ENCODE measurements around the gene EIF3F.

Gene EIF3F, protein sequence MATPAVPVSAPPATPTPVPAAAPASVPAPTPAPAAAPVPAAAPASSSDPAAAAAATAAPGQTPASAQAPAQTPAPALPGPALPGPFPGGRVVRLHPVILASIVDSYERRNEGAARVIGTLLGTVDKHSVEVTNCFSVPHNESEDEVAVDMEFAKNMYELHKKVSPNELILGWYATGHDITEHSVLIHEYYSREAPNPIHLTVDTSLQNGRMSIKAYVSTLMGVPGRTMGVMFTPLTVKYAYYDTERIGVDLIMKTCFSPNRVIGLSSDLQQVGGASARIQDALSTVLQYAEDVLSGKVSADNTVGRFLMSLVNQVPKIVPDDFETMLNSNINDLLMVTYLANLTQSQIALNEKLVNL

DNA sequence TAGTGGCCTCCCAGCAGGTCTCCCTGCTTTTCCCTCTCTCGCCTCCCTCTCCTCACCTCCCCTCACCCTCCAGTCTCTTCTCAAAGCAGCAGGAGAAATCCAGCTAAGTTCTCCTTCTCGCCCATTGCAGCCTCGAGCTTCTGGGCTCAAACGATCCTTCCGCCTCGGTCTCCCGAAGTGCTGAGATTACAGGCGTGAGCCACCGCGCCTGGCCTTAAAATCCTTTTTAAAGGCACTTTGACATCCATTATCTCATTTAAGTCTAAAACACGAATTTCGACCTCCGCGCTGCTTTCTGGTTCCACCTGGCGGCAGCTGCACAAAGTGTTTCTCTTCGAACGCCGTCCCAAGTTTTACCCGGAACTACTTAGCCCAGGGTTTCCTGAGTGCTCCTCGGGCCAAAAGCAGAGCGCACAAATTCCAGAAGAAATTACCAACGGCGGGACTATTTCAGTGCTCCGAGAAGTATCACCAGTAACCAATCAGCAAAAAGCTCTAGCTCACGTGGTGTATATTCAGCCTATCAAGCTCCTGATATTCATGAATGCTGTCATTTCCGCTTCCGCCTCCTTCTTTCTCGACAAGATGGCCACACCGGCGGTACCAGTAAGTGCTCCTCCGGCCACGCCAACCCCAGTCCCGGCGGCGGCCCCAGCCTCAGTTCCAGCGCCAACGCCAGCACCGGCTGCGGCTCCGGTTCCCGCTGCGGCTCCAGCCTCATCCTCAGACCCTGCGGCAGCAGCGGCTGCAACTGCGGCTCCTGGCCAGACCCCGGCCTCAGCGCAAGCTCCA lies at the start of gene EIF3F:
TSS of gene EIF3F (plus strand) at position 570 of the 792 bp plus-strand sequence. CDS start at position 586, 16 bp downstream.
- DNase-seq (ENCODE audit: low read depth in 3 of 3, low spot score in 1 of 3), result peak; percentile 68 to 86 (median 82)

DNA sequence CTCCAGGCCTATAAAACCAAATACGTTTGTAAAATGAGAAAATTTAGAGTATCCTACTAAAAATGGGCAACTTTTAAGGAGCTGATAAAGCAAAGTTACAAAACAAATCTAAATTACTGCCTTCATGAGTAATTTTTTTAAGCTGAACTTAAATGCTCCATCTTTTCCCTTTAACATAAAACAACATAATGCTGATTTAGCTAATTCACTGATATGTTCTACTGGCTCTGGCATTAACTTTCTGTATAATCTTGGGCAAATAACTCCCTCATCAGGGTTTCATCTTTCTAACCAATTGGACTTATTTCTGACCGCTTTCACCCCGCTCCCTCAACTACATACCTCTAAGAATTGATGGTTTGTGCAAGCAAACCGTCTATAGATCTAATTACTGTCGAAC lies 46.0 kb upstream of the EIF3F start:
- no peak for DNase-seq (ENCODE audit: low read depth in 3 of 3, low spot score in 1 of 3)

DNA sequence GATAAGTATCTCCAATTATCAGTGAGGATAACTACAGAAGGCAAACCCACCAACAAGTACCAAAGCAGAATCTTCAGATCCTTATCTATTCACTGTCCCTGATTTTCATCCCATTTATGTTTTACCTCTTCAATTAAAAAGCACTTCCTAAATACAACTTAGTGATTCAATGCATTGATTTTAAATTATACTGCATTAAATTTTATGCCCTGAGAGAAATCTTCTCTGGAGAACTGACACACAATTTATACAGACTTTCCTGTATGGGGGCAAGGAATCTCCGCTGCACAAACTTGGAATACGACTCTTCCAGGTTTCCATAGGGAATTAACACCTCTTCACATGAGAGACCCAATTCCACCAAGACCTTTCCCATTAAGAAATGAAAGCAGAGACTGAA lies 45.5 kb upstream of the EIF3F start, which contains the start of gene OR10A3:
TSS of gene OR10A3 (minus strand) at position 101 of the 400 bp plus-strand sequence. CDS start 2,188 bp downstream, outside the sequence.
- no peak for DNase-seq (ENCODE audit: low read depth in 3 of 3, low spot score in 1 of 3)

DNA sequence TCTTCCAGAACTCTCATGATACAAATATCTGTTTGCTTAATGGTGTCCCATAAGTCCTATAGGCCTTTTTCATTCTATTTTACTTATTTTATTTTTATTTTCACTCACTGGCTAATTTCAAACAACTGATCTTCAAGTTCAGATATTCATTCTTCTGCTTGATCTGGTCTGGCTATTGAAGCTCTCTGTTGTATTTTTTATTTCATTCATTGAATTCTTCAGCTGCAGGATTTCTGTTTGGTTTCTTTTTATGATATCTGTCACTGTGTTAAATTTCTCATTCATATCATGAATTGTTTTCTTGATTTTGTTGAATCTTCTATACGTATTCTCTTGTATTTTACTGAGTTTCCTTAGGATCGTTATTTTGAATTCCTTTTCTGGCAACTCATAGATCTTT lies 43.0 kb upstream of the EIF3F start:
- no peak for DNase-seq (ENCODE audit: low read depth in 3 of 3, low spot score in 1 of 3)

DNA sequence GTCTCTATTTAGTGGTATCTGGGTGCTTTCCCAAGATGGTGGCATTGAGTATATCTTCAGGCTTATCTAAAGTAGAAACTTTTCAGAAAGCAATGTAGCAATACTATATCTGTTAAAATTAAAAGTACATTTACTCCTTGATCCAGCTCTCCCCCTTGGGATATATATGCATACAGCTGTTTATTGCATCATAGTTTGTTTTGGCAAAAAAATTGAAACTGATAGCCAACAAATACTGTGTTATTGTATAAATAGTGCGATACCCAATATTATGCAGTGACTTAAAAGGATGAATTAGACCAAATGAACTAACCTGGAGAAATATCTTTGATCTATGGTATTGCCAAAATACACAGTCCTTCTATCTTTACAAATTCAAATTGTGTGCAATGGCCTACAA lies 37.2 kb upstream of the EIF3F start:
- DNase-seq (ENCODE audit: low read depth in 3 of 3, low spot score in 1 of 3), result no peak

DNA sequence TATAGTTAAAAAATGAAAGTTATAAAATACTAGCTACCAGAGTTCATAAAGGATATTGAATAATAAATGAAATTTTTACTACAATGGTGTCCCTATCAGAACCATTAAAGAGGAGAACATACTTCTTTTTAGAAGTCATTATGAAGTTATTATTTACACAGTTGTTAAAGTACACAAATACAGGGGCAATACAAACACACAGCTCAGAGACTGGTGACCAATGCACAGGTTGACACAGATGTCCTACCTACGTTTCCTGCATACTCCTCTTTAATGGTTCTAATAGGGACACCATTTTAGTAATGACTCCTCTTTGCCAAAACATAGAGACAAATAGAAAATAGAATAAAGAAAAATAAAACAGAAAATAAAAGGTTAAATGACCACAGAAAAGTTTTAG lies 31.9 kb upstream of the EIF3F start:
- DNase-seq (ENCODE audit: low read depth in 3 of 3, low spot score in 1 of 3), result no peak

DNA sequence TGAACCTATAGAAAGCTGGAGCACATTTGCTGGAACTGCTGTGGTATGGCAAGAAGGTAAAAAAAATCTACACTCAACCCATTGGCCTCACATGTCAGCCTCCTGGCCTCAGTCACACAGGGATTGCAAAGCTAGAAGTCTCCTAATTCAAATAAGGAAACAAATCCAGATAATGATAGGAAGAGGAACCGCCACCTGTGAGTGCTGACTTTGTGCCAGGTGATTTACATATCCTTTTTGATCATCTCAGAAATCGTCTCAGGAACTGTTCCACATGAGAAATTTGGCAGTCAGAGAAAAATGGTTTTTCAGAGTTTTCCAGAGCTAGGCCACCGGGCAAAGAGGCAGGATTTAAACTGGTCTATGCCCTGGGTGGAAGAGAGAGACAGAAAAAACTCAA lies 22.9 kb upstream of the EIF3F start:
- no peak for DNase-seq (ENCODE audit: low read depth in 3 of 3, low spot score in 1 of 3)

DNA sequence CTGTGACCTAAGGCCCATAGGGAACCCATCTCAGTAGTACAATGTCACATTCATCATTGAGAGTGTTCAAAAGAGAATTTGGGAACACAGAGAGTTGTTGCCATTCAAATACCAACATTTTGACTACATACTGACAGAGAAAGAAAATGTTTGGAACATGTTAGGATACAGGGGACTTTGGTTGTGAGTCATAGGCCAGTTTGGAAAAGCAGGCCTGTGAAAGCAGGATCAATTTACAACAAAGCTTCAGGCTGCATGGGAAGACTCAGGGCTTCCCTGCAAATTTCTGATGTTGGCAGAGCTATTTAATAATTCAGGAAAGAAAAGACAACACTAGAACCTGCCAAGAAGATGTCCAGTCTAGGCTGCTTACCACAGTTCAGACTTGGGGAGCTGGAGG lies 22.3 kb upstream of the EIF3F start:
- no peak for DNase-seq (ENCODE audit: low read depth in 3 of 3, low spot score in 1 of 3)

DNA sequence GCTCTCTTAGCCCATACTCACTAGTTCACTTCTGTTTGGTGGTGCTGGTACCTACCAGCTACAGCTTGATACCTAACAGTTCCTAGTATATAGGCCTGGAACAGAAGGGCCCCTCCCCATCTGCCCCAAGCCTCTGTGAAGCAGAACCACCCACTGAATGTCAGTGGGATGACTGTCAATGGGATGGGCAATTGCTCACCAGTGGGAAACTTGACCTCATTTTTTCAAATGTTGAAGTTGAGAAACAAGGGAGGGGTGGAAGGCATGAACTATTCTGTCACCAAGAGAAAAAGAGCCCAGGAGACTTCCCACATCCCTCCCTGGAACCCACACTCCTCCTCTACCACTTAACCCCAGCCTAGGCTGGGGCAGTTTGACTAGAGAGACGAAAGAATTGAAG lies 21.8 kb upstream of the EIF3F start, which contains the start of gene NLRP10:
TSS of gene NLRP10 (minus strand) at position 62 of the 400 bp plus-strand sequence. CDS start 1,952 bp downstream, outside the sequence.
- no peak for DNase-seq (ENCODE audit: low read depth in 3 of 3, low spot score in 1 of 3)

DNA sequence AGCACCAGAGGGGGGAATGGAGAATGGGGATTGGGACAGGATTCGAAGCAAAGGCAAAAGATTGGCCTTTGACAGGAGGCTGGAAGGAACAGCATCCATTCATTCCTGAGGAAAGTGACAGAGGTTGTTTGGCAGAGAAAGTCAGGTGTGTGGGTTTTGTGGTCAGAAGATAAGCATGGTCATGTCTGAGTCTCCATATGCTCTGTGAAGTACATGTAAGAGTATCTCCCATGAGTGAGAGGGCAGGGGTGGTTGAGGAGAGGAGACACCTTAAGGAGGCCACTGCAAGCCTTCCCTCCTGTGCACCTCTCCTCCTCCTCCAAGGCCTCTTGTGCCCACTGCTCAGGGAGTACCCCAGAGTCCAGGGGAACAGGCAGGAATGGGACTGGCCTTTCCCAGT lies 20.0 kb upstream of the EIF3F start:
- no peak for DNase-seq (ENCODE audit: low read depth in 3 of 3, low spot score in 1 of 3)

DNA sequence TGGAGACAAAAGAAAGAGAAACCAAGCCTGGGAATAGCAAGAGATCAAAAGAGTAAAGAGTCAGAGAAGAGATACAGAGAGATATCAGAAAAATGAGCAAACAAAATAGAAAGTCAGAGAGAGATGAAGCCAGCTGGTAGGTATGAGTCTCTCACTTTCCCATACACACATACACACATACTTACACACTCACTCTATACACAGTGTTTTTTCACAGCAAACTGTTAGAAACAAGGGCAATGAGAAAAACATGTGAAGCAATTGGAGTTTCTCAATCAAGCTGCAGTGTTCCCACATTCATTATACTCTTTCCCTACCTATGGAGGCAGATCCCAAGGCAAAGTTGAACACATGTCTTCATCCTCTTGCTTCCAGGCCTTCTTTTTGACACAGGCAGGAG lies 19.3 kb upstream of the EIF3F start:
- DNase-seq (ENCODE audit: low read depth in 3 of 3, low spot score in 1 of 3), result no peak

DNA sequence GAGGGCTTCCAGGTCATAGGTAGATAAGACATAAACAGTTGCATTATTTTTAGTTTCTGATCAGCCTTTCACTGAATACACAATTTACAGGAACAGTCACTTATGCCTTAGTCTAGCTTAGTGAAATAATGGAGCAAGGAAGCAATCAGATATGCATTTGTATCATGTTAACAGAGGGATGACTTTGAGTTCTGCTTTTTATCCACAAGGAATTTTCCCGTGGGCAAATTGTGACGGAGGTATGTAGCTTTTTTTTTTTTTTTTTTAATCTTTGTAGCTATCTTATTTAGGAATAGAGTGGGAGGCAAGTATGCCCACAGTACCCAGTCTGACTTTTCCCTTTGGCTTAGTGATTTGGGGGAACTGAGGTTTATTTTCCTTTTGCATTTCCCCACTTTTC lies 18.5 kb upstream of the EIF3F start:
- DNase-seq (ENCODE audit: low read depth in 3 of 3, low spot score in 1 of 3), result no peak

DNA sequence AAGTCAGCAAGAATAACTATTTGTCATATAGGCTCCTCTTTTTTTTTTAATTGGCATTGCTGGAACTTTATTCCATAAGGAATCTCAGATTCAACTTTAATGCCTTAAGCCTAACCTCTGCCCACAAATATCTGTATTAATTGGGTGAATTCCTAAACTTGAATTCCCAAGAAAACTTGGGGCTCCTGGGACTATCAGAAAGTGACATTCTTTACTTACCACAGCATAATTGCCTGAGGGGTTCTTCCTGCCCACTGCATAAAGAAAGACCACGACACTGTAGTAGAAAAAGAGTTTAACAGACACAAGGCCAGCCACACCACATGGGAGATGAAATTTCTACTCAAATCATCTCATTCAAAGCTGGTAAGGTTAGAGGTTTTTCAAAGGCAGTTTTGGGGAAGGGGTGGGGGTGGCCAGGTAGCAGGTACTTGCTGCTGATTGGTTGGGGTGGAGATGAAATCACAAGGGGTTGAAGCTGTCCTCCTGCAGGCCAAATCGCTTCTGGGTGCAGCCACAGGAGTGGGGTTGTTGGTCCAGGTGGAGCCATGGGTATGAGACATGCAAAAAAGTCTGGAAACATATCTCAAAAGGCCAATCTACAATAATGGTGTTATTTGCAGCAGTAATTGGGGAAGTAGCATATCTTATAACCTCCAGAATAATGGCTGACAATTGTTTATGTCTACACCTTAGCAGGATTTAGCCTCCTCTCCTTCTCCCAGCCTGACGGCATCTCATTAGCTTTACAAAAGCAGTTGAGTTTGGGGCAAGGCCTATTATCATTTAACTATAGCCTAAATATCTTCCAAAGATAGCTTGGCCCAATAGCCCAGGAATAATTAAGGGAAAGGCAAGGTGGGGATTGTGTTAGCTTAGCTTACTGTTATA lies 17.1 kb upstream of the EIF3F start:
- DNase-seq (ENCODE audit: low read depth in 3 of 3, low spot score in 1 of 3), result no peak

DNA sequence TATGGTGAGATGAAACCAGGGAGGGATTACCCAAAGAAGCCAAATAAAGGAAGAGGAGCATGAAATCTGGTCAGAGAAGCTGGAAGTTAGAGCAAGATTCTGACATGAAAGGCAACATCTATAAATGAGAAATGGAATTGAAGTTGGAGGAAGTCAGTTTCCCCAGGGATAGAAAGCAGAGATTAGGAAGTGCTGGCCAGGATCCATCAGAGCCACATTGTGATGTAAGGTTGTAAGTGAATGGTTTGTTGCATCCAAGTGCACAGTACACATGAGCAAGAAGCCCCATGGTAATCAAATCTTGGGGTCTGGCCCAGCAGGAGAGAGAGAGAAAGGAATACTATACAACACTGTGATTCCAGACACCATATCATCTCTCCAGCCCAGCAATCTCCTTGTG lies 15.3 kb upstream of the EIF3F start:
- DNase-seq (ENCODE audit: low read depth in 3 of 3, low spot score in 1 of 3), result no peak

DNA sequence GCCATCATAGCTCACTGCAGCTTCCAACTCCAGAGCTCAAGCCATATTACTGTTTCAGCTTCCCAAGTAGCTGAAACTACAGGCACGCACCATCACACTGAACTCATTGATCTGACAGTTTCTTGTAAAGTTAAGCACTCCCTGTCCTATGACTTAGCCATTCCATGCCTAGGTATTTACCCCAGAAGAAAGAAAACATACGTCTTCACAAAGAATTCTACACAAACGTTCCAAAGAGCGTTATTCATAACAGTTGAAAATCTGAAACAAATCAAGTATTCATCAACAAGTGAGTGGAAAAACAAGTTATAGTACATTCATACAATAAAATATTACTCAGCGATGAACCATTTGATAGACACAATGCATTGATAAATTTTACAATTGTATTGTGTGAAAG lies 14.1 kb upstream of the EIF3F start:
- DNase-seq (ENCODE audit: low read depth in 3 of 3, low spot score in 1 of 3), result no peak

DNA sequence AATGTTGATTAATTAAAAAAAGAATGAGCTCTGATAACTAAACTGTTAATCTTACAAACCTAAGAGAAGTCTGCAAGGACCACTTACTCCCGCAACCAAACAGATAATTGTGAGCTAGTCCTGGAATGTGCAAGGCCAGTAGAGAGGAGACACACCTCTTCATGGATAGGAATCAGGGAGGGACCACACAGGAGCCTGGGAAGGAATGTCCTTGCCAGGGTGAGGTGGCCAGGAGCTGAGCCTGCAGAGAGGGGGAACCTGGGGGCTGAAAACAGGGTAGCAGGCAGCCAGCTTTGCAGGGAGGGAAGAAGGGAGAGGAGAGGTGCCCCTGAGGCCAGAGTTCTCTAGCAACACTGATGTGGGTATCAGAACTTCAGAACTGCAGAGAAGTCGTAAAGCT lies 12.5 kb upstream of the EIF3F start:
- no peak for DNase-seq (ENCODE audit: low read depth in 3 of 3, low spot score in 1 of 3)

DNA sequence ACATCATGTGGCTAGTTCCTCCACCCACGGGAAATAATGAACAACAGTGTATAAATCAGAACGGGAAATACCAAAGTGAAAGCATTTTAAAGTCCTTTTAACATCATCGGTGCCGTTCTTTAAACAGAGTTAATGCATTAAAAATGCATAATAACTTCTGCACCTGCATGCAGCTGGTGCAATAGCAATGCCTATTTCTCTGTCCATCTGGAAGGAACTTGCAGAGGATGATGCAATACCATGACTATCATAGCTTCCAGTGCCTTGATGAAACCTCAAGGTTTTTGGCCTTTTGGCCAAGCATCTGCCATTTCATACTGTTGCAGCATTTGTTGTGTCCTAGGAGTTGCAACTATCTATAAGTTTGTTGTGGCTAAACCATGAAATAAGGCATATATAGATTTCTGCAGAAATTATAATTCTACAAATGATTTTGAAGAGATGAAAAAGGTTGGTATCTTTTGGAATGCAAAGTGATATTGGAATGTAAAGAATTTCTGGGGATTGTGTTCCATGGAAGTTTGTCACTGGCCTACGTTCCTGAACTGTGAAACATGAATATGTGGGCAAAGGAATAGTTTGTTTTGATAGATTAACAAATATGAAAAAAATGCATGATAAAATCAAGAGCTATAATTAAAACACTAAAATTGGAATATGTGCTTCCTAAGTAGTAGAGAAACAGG lies 9.8 kb upstream of the EIF3F start:
- no peak for DNase-seq (ENCODE audit: low read depth in 3 of 3, low spot score in 1 of 3)

DNA sequence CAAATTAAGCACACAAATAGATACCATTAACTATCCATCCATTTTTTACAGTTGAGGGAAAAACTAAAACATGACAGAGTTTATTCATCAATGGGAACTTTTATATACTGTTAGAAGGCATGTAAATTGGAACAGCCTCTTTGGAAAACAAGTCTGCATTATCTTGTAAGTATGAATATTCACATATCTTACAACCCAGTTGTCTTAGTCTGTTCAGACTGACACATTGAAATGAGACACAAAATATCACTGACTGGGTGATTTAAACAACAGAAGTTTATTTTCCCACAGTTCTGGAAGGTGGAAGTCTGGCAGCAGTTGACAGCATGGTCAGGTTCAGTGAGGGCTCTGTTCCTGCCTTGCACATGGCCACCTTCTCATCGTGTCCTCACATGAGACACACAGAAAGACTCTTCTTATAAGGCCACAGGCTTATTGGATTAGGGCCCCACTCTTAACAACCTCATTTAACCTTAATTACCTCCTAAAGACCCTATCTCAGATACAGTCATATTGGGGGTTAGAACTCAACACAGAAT lies 5.4 kb upstream of the EIF3F start:
- DNase-seq (ENCODE audit: low read depth in 3 of 3, low spot score in 1 of 3), result no peak

DNA sequence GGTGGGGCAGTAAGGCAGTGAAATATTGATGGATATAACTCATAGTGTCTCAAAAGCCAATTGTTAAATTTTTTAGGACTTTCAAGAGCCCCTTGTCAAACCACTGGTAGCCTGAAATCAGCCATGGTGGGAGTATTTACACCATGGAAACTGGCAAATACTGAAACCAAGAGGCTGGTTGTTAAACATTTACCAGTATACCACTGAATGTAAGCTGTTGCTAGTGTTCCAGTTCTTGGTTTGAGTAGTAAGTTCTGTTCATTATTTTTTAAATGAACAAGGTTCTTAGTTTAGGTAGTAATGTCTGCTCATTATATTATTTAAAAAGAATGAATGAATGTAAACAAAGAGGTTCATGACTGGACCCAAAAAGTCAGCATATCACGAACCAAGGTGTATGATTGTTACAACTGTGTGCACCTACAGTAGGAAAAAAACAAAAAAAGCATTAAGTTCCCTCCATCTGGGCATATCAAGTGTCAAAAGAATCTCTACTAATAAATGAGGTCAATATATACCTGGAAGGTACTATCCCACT lies 4.5 kb upstream of the EIF3F start:
- no peak for DNase-seq (ENCODE audit: low read depth in 3 of 3, low spot score in 1 of 3)

Data from stimulated activated CD4-positive, alpha-beta T cell treated with anti-CD3 and anti-CD28 coated beads, TNF-alpha, amount 100 ng/mL, for 1 hour (primary cell).